ENCODE measurements around the gene DISP3.

Gene DISP3

GRCh38 chr1:11527541-11528452 lies 48.8 kb downstream of the DISP3 start:
- in situ Hi-C loops (cut with MboI; ENCODE audit: low sequenced_read_pairs) = no loop called here

- in situ Hi-C loops (cut with MboI; ENCODE audit: low sequenced_read_pairs) = no loop called here
Measured at GRCh38 chr1:11528611-11529261, 49.8 kb downstream of the DISP3 start.

- in situ Hi-C loops (cut with MboI; ENCODE audit: low sequenced_read_pairs) = no loop called here
Measured at GRCh38 chr1:11529330-11529729, 50.4 kb downstream of the DISP3 start.

GRCh38 chr1:11529763-11530730 lies 51.1 kb downstream of the DISP3 start:
- in situ Hi-C loops (cut with MboI; ENCODE audit: low sequenced_read_pairs) = no loop called here

GRCh38 chr1:11530731-11531311 lies 51.9 kb downstream of the DISP3 start:
- in situ Hi-C loops (cut with MboI; ENCODE audit: low sequenced_read_pairs) = no loop called here

GRCh38 chr1:11531314-11531870 lies 52.4 kb downstream of the DISP3 start:
- in situ Hi-C loops (cut with MboI; ENCODE audit: low sequenced_read_pairs) = no loop called here

GRCh38 chr1:11531943-11532342 lies 53.0 kb downstream of the DISP3 start:
- in situ Hi-C loops (cut with MboI; ENCODE audit: low sequenced_read_pairs) = no loop called here

GRCh38 chr1:11533790-11534787 lies 55.1 kb downstream of the DISP3 start:
- in situ Hi-C loops (cut with MboI; ENCODE audit: low sequenced_read_pairs) = no loop called here

GRCh38 chr1:11534846-11535245 lies 55.9 kb downstream of the DISP3 start:
- in situ Hi-C loops (cut with MboI; ENCODE audit: low sequenced_read_pairs) = no loop called here

GRCh38 chr1:11535316-11535715 lies 56.4 kb downstream of the DISP3 start:
- in situ Hi-C loops (cut with MboI; ENCODE audit: low sequenced_read_pairs) = no loop called here

GRCh38 chr1:11535761-11536572 lies 57.0 kb downstream of the DISP3 start:
- in situ Hi-C loops (cut with MboI; ENCODE audit: low sequenced_read_pairs) = no loop called here

GRCh38 chr1:11536573-11537379 lies 57.8 kb downstream of the DISP3 start:
- in situ Hi-C loops (cut with MboI; ENCODE audit: low sequenced_read_pairs) = no loop called here

- in situ Hi-C loops (cut with MboI; ENCODE audit: low sequenced_read_pairs) = no loop called here
Measured at GRCh38 chr1:11537380-11537764, 58.4 kb downstream of the DISP3 start.

- in situ Hi-C loops (cut with MboI; ENCODE audit: low sequenced_read_pairs) = no loop called here
Measured at GRCh38 chr1:11537854-11538591, 59.1 kb downstream of the DISP3 start.

- in situ Hi-C loops (cut with MboI; ENCODE audit: low sequenced_read_pairs) = no loop called here
Measured at GRCh38 chr1:11538886-11539285, 59.9 kb downstream of the DISP3 start.

- in situ Hi-C loops (cut with MboI; ENCODE audit: low sequenced_read_pairs) = no loop called here
Measured at GRCh38 chr1:11539850-11540772, 61.2 kb downstream of the DISP3 start.
